AG04449 (cell line): Measurements from ENCODE around the gene ITGB7.

Experiments
- CTCF ChIA-PET: fragments of 350-600 bp; formaldehyde crosslinking; extraction: SDS; loops from one replicate; lab custom pipeline; 2021; ENCODE audit warnings: antibody characterized with exemption; lab: Yijun Ruan, JAX
- POLR2A ChIA-PET: fragments of 400-600, 350-600 bp; formaldehyde crosslinking; extraction: SDS; loops from one replicate; lab custom pipeline; 2020; ENCODE audit warnings: antibody characterized with exemption, inconsistent platforms; lab: Yijun Ruan, JAX
- DNase-seq: peaks from one replicate; pipeline ENCODE4 v3.0.0-alpha.2; 2010; ENCODE audit warnings: low read depth, low spot score
- H3K4me3 ChIP-seq: 2 replicates; pipeline ENCODE4 v1.5.1; 2011; ENCODE audit warnings: low read depth, mild to moderate bottlenecking, control low read depth, low read length
- TF ChIP-seq, protein P1 (sequence below): IDR thresholded peaks from one replicate; pipeline ENCODE4 v1.5.1; 2011; ENCODE audit warnings: mild to moderate bottlenecking, moderate library complexity, low read length, control low read depth, inconsistent platforms; ENCODE audit not compliant: insufficient read depth; ENCODE audit errors: missing control alignments

The ITGB7 gene

DNA sequence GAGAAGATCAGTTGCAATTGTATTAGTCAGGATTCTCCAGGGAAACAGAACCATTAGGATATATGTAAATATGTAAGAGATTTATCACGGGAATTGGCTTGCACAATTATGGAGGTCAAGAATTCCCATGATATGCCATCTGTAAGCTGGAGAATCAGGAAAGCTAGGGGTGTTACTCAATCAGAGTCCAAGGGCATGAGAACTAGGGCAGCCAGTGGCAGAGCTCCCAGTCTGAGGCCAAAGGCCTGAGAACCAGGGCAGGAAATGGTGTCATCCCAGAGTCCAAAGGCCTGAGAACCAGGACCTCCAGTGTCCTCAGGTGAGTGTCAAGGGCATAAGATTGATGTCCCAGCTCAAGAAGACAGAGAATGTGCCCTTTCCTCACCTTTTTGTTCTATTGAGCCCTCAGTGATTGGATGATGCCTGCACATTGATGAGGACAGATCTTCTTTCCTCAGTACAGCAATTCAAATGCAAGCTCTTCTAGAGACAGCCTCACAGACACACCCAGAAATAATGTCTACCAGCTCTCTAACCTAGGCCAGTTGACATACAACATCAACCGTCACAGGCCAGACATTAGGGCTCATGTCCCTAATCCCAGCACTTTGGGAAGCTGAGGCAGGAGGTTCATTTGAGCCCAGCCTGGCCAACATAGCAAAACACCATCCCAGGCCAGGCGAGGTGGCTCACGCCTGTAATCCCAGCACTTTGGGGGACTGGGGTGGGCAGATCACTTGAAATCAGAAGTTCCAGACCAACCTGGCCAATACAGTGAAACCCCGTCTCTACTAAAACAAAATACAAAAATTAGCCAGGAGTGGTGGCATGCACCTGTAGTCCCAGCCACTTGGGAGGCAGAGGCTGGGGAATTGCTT is 61.4 kb downstream of the ITGB7 start:
- TF ChIP-seq, protein P1, sequence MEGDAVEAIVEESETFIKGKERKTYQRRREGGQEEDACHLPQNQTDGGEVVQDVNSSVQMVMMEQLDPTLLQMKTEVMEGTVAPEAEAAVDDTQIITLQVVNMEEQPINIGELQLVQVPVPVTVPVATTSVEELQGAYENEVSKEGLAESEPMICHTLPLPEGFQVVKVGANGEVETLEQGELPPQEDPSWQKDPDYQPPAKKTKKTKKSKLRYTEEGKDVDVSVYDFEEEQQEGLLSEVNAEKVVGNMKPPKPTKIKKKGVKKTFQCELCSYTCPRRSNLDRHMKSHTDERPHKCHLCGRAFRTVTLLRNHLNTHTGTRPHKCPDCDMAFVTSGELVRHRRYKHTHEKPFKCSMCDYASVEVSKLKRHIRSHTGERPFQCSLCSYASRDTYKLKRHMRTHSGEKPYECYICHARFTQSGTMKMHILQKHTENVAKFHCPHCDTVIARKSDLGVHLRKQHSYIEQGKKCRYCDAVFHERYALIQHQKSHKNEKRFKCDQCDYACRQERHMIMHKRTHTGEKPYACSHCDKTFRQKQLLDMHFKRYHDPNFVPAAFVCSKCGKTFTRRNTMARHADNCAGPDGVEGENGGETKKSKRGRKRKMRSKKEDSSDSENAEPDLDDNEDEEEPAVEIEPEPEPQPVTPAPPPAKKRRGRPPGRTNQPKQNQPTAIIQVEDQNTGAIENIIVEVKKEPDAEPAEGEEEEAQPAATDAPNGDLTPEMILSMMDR = no peak
- CTCF ChIA-PET = interaction anchor here (0.9 to 1.7 kb wide), 5 partner anchors 12 to 69 kb away, joined by 3 to 14 read pairs (median 3); no protein-coding TSS in a partner anchor
- POLR2A ChIA-PET = no interaction called here
- H3K4me3 ChIP-seq = no peak overlapping the region
- no peak for DNase-seq

DNA sequence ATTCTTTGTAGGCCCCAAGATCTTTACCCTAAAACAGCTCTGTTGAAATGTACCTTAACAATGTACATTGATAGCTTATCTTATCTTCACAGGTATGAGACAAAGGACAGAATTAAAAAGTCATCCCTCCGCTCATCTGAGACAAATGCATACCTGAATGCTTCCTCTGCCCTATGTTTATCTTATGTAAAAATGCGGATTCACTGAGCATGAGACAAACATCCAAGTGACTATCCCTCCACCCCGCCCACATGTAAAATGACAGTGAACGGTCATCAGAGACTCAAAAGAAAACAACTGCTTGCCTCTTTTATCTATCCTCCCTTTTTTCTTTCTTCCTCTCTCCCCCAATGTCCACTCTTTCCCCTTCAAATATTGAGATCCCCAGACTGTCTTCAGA is 63.7 kb downstream of the ITGB7 start:
- DNase-seq = no peak
- no peak overlapping the region for H3K4me3 ChIP-seq
- POLR2A ChIA-PET = interaction anchor here (0.7 kb wide), 1 partner anchor 11 kb away, joined by 4 read pairs; no protein-coding TSS in a partner anchor
- CTCF ChIA-PET = interaction anchor here (0.6 kb wide), 1 partner anchor 10 kb away, joined by 3 read pairs; no protein-coding TSS in a partner anchor
- TF ChIP-seq, protein P1 = no peak
